Thoracic aorta (tissue), 2 donors: Measurements from ENCODE around the gene CRIP2. TPM values are rescaled to one million over a fixed set of nuclear protein-coding genes. Genes with fewer than 3 reads are reported as not detected.

Experiments used
- ATAC-seq: fragments of 150-250 bp; one replicate; pipeline ENCODE4 v1.8.0; 2017; ENCODE audit warnings: low read depth; ENCODE audit not compliant: insufficient number of reproducible peaks, low FRiP score
- DNase-seq: peaks from one replicate; pipeline ENCODE4 v3.0.0-alpha.2; 2020; ENCODE audit warnings: low spot score
- H3K27ac ChIP-seq, 2 donors: fragments of 200-600 bp; sonication (generic); 1 replicate in 1 of 2; 2 replicates in 1 of 2; pipeline ENCODE4 v1.5.1; 2016; ENCODE audit warnings: mild to moderate bottlenecking in 2 of 2, moderate library complexity in 2 of 2
- H3K27me3 ChIP-seq: fragments of 200-600 bp; sonication (generic); replicated peaks from 2 replicates; pipeline ENCODE4 v1.6.0; 2016; ENCODE audit warnings: mild to moderate bottlenecking; ENCODE audit not compliant: insufficient read depth
- H3K36me3 ChIP-seq: fragments of 200-600 bp; sonication (generic); one replicate; pipeline ENCODE4 v1.5.1; 2016
- H3K4me1 ChIP-seq, 2 donors: fragments of 200-600 bp; sonication (generic); 1 replicate in 1 of 2; 2 replicates in 1 of 2; pipeline versions ENCODE4 v1.5.1 to v1.6.0; 2016; ENCODE audit warnings: low read depth in 2 of 2, mild to moderate bottlenecking in 1 of 2; ENCODE audit not compliant: control insufficient read depth in 1 of 2
- H3K4me3 ChIP-seq: fragments of 200-600 bp; sonication (generic); 2 replicates; pipeline ENCODE4 v1.5.1; 2016; ENCODE audit warnings: mild to moderate bottlenecking
- H3K9me3 ChIP-seq: fragments of 200-600 bp; sonication (generic); 2 replicates; pipeline ENCODE4 v1.5.1; 2016
- total RNA-seq, 2 donors: library from RNA; depleted of rRNA; stranded (reverse); fragments of >200 nt; gene quantifications; one replicate each; pipeline versions ENCODE4 v1.1.0 to v1.2.3, GENCODE V29; 2016
- TF ChIP-seq, protein P1 (sequence below): fragments of 200-600 bp; sonication (generic); IDR thresholded peaks from one replicate; pipeline ENCODE4 v1.5.1; 2019; ENCODE audit warnings: antibody characterized with exemption

CRIP2 gene
- total RNA-seq, 2 donors from 2014 or later, result 307 to 748 TPM

DNA sequence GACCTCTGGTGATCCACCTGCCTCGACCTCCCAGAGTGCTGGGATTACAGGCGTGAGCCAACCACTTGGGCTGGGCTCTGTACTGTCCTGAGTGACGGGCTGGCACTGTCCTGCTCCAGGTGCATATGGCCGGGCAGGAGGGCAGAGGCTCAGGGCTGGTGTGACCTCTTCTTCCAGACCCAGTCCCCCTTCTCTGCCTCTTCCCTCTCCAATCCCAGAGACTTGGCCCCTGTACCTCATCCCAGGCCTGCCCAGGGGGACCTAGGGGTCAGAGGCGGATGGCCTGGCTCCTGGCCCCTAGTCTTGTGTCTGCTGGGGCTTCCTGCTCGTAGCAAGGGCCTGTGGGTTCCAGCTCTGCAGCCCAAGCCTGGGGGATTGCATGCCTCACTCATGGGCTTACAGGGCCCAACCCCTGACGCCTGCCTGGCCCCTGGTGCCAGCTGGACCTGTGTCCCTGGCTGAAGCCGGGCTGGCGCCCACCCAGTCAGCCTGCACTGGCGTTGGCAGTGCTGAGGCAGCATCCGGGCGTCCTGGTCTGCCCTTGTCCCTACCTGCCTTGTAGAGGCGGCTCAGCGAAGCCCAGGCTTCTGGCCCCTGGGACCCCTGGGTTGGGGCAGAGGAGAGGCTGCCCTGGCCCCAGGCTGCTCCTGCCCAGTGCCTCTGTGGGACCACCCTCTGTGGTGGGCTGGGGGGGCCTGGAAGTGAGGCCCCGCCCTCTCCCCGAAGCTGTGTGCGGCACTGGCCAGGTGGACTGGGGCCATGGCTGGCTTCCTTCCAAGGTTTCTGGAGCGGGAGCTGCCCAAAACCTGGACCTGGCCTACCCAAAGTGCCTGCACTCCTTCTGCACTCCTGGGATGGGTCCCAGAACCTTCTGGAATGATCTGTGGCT lies 20.7 kb downstream of the CRIP2 start:
- DNase-seq (no peak), ATAC-seq (no peak)
- Histone ChIP-seq H3K9me3 (no peaks in the 10 kb centered on the region), H3K27ac (no peak overlapping the region), H3K4me1 (peaks cover 5 to 16% of the 10 kb centered on the region in 2 donors), H3K27me3 (no peaks in the 10 kb centered on the region), H3K4me3 (no peak overlapping the region), H3K36me3 (no peaks in the 10 kb centered on the region)
- TF ChIP-seq, protein P1, sequence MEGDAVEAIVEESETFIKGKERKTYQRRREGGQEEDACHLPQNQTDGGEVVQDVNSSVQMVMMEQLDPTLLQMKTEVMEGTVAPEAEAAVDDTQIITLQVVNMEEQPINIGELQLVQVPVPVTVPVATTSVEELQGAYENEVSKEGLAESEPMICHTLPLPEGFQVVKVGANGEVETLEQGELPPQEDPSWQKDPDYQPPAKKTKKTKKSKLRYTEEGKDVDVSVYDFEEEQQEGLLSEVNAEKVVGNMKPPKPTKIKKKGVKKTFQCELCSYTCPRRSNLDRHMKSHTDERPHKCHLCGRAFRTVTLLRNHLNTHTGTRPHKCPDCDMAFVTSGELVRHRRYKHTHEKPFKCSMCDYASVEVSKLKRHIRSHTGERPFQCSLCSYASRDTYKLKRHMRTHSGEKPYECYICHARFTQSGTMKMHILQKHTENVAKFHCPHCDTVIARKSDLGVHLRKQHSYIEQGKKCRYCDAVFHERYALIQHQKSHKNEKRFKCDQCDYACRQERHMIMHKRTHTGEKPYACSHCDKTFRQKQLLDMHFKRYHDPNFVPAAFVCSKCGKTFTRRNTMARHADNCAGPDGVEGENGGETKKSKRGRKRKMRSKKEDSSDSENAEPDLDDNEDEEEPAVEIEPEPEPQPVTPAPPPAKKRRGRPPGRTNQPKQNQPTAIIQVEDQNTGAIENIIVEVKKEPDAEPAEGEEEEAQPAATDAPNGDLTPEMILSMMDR, result no peak

DNA sequence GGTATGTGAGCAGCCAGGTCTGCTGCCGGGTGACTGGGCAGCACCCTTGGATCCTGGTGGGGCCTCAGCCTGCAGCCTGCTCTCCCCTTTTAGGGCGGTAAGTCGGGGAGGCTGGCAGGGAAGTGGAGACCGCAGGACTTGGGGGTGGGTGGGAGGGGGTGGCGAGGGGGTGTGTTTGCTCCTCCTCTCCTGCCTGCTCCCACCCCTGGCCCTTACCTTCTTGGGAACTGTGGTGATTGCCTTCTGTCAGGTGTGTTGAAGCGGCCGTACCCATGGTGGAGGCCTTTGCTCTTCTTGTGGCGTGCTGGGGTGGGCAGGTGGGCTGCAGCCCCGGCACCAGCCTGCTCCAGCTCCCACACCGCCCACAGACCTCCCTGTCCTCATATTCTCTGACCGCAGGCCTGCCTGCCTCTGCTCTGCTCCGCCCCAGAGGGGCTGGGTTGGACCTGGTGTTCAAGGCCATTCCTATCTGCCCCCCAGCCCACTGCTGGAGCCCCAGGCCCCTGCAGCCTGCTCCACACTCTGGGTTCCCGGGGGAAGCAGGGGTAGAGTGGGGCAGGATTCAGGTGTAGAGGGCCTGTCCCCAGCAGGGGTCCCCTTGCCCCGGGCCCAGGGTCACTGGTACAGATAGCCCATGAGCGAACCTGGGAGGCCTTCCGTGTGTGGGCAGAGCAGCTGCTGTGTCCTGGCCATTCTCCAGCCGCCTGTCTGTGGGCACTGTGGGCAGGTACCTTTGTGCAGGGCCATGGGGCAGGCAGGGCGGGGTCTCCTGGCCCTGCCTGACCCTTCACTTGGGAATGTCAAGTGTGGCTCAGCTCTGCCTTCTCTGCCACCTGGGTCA lies 21.6 kb downstream of the CRIP2 start:
- Histone ChIP-seq H3K4me3 (no peak overlapping the region), H3K4me1 (peaks cover 5 to 16% of the 10 kb centered on the region in 2 donors), H3K9me3 (no peaks in the 10 kb centered on the region), H3K27me3 (no peaks in the 10 kb centered on the region), H3K27ac (no peak overlapping the region), H3K36me3 (no peaks in the 10 kb centered on the region)
- DNase-seq (no peak), ATAC-seq (no peak)
- TF ChIP-seq, protein P1, result no peak

DNA sequence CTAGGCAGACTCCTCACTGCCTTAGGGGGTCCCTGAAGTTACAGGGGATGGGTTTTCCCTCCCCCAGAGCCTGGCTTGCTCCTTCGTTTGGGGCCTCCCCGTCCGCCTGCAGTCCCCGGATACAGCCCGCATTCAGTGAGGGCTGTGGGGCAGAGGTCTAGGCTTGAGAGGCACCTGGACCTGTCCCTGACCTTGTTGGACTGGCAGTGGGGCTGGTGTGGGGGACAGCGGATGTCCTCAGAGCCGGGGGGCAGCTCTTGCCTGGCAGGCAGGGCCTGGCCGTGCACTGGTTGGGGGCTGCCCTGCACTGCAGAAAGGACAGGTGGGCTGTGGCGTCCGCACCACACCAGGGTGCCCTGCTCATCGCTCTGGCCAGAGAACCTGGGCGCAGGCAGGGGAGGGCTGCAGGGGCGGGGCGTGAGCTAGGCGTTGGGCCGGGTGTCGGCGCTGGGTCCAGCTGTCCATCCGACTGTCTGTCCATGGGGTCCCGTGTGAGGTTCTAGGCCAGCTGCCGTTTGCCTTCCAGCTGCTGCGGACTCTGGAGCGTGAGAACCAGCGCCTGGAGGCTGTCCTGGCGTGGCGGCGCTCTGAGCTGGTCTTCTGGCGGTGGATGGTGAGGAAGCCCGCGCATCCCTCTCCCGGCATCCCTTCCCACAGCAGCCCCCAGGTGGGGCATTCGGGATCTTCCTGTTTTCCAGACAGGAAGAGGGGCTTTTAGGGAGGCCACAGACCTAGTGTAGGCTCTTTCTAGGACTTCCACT lies 22.4 kb downstream of the CRIP2 start:
- H3K4me1 ChIP-seq, result peaks cover 0 to 9% of the 10 kb centered on the region in 2 donors
- TF ChIP-seq, protein P1, result no peak
- H3K9me3 ChIP-seq, result no peaks in the 10 kb centered on the region
- ATAC-seq (no peak), DNase-seq (no peak)
- H3K27me3 ChIP-seq, result no peaks in the 10 kb centered on the region
- no peak overlapping the region for H3K27ac ChIP-seq
- no peaks in the 10 kb centered on the region for H3K36me3 ChIP-seq
- H3K4me3 ChIP-seq, result no peak overlapping the region

DNA sequence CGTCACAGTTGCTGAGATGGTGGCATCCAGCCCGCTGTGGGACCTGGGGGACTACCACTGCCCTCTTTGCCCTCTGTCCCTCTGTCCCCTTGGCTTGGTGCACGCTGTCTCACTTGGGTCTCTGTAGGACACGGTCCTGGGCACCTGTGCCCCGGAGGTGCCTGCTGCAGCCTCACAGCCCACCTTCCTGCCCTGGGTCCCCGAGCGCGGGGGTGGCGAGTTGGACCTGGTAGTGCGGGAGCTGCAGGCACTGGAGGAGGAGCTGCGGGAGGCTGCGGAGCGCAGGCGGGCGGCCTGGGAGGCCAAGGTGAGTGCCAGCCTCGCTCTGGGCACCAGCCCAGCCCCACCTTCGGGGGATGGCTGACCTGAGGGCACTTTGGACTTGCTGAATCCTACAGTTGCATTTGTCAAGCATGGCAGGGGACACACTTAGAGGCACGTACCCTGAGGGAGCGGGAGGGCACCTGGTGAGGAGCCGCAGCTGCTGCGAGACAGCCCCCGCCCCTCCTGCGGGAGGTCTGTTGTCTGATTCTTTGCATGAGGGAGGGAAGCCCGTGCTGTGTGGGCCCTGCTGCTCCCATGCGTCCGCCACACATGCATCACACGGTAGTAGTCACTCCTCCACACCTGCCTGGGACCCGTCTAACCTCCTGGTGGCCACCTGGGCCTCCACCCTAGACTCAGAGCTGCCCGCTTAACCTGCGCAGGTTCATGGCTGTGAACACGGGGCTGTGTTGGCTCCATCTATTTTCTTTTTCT lies 23.2 kb downstream of the CRIP2 start:
- Histone ChIP-seq H3K9me3 (no peaks in the 10 kb centered on the region), H3K4me3 (no peak overlapping the region), H3K27ac (no peak overlapping the region), H3K4me1 (peaks cover 0 to 8% of the 10 kb centered on the region in 2 donors), H3K27me3 (no peaks in the 10 kb centered on the region), H3K36me3 (no peaks in the 10 kb centered on the region)
- no peak for DNase-seq
- ATAC-seq, result no peak
- TF ChIP-seq, protein P1, result no peak
